Subcutaneous adipose tissue (tissue), 4 donors: ENCODE results near the gene GPR108. TPM values are rescaled to one million over a fixed set of nuclear protein-coding genes. Genes with fewer than 3 reads are reported as not detected.

Experiments
- total RNA-seq, 4 donors: library from RNA; depleted of rRNA; stranded (reverse); fragments of >200 nt; gene quantifications; one replicate each; pipeline ENCODE4 v1.1.0, GENCODE V29; 2016
- TF ChIP-seq, protein P1 (sequence below): fragments of 450-650 bp; IDR thresholded peaks from one replicate; pipeline ENCODE4 v1.5.1; 2016; ENCODE audit warnings: low read depth, mild to moderate bottlenecking, control low read depth, antibody characterized with exemption, moderate library complexity

Gene GPR108
- total RNA-seq, 4 donors from 2014 or later = 31.0 to 62.9 (median 45.6) TPM

DNA sequence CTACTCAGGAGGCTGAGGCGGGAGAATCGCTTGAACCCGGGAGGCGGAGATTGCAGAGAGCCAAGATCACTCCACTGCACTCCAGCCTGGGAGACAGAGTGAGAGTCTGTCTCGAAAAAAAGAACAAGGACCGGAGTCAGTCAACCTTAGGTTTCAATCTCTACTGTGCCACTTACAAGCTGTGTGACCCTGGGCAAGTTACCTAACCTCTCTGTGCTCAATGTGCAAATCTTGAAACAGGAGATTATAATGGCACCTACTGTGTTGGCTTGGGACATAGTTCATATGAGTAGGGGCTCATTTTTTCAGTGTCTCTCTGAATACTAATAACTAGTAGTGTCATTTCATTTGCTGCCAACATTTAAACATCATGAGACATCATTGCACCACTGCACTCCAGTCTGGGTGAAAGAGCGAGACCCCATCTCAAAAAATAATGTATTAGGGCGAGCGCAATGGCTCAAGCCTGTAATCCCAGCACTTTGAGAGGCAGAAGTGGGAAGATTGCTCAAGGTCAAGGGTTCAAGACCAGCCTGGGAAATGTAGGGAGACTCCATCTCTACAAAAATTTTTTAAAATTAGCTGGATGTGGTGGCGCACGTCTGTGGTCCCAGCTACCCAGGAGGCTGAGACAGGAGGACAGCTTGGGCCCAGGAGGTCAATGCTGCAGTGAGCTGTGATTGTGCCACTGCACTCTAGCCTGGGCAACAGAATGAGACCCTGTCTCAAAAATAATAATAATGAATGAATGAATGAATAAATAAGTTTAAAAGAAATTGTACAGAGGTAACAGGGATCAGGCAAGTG, 22.4 kb downstream of the GPR108 start:
- TF ChIP-seq, protein P1, sequence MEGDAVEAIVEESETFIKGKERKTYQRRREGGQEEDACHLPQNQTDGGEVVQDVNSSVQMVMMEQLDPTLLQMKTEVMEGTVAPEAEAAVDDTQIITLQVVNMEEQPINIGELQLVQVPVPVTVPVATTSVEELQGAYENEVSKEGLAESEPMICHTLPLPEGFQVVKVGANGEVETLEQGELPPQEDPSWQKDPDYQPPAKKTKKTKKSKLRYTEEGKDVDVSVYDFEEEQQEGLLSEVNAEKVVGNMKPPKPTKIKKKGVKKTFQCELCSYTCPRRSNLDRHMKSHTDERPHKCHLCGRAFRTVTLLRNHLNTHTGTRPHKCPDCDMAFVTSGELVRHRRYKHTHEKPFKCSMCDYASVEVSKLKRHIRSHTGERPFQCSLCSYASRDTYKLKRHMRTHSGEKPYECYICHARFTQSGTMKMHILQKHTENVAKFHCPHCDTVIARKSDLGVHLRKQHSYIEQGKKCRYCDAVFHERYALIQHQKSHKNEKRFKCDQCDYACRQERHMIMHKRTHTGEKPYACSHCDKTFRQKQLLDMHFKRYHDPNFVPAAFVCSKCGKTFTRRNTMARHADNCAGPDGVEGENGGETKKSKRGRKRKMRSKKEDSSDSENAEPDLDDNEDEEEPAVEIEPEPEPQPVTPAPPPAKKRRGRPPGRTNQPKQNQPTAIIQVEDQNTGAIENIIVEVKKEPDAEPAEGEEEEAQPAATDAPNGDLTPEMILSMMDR = no peak

- TF ChIP-seq, protein P1 = no peak
These were observed 23.3 kb downstream of the GPR108 start for GRCh38 chr19:6713773-6714692.

GRCh38 chr19:6712692-6713670, 24.4 kb downstream of the GPR108 start:
- TF ChIP-seq, protein P1 = no peak

- TF ChIP-seq, protein P1 = no peak
These were observed 25.1 kb downstream of the GPR108 start for GRCh38 chr19:6712231-6712630.

- TF ChIP-seq, protein P1 = no peak
These were observed 25.8 kb downstream of the GPR108 start for GRCh38 chr19:6711605-6712004.

DNA sequence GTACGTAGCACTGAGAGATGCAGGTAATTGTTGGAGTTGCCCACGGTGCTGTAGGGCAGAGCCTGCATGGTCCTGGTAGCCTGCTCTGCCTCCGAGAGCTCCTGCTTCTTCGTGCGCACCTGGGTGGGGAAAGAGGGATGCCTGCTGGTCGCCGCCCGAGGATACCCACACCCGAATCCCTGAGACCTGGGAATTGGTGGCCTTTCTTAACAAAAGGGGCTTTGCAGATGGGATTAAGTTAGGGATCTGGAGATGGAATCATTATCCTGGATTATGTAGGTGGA, 26.4 kb downstream of the GPR108 start:
- TF ChIP-seq, protein P1 = no peak
